GM23248 (cell line): ENCODE measurements around the gene PPP1R12B.
"Not testable (repeated sequence)": the region's sequence is repeated elsewhere in the genome, so short reads cannot be mapped to it uniquely, and the experiment has no call there.

Source experiments
- EZH2 ChIP-seq: fragments of 200-600 bp; sonication (generic); IDR thresholded peaks from 2 replicates; pipeline ENCODE4 v1.6.1; 2018; ENCODE audit warnings: antibody characterized with exemption, mild to moderate bottlenecking; ENCODE audit not compliant: insufficient read depth, poor library complexity, severe bottlenecking
- EZH2phosphoT487 ChIP-seq: fragments of 200-600 bp; sonication (generic); IDR thresholded peaks from 2 replicates; pipeline ENCODE4 v1.6.1; 2018; ENCODE audit warnings: antibody characterized with exemption, moderate library complexity, mild to moderate bottlenecking, low read depth; ENCODE audit not compliant: insufficient read depth

GRCh38 chr1:202403381-202403780 lies 54.9 kb downstream of the PPP1R12B start:
- not testable (repeated sequence) for TF ChIP-seq EZH2, EZH2phosphoT487
